Calu3 (cell line): ENCODE data around the gene PPCDC. TPM values are rescaled to one million over a fixed set of nuclear protein-coding genes. Genes with fewer than 3 reads are reported as not detected.

Experiments
- BruUV-seq: library from RNA; stranded (reverse); fragments of 400-500 nt; replicated peaks from 2 replicates; lab custom pipeline; 2021; lab: Mats Ljungman, UMichigan
- CTCF ChIA-PET: fragments of 300-600 bp; sonication (Branson Sonifier 250); formaldehyde crosslinking; loops from one replicate; lab custom pipeline; 2022; ENCODE audit warnings: antibody characterized with exemption; lab: Charles Lee
- DNase-seq: peaks from one replicate; pipeline ENCODE4 v3.0.0; 2022
- H3K27ac Mint-ChIP-seq: one replicate; pipeline ENCODE4 v1.8.0; 2022; ENCODE audit warnings: mixed read lengths; ENCODE audit not compliant: unreplicated experiment
- H3K27me3 Mint-ChIP-seq: one replicate; pipeline ENCODE4 v1.8.0; 2022; ENCODE audit warnings: mixed read lengths; ENCODE audit not compliant: unreplicated experiment
- H3K36me3 Mint-ChIP-seq: one replicate; pipeline ENCODE4 v1.8.0; 2022; ENCODE audit warnings: mild to moderate bottlenecking, moderate library complexity, mixed read lengths; ENCODE audit not compliant: insufficient read depth, unreplicated experiment
- H3K4me1 Mint-ChIP-seq: one replicate; pipeline ENCODE4 v1.8.0; 2022; ENCODE audit warnings: mild to moderate bottlenecking, low read depth, mixed read lengths; ENCODE audit not compliant: unreplicated experiment
- H3K4me3 Mint-ChIP-seq: one replicate; pipeline ENCODE4 v1.8.0; 2022; ENCODE audit warnings: mild to moderate bottlenecking, low read depth, moderate library complexity, mixed read lengths; ENCODE audit not compliant: unreplicated experiment
- H3K9me3 Mint-ChIP-seq: one replicate; pipeline ENCODE4 v1.8.0; 2022; ENCODE audit warnings: low read depth, mixed read lengths; ENCODE audit not compliant: unreplicated experiment
- intact Hi-C: fragments of 100-400 bp; cut with micrococcal nuclease; formaldehyde crosslinking; loops from one replicate; pipeline ENCODE4 v1.10.0; 2022; ENCODE audit not compliant: unreplicated experiment
- total RNA-seq: library from RNA; stranded (reverse); gene quantifications from 2 replicates; pipeline ENCODE4 v1.2.3, GENCODE V29; 2022
- TF ChIP-seq, protein P1 (sequence below): fragments of 200-600 bp; IDR thresholded peaks from one replicate; pipeline ENCODE4 v1.8.0; 2022; ENCODE audit warnings: antibody characterized with exemption; ENCODE audit not compliant: unreplicated experiment

Gene PPCDC
- total RNA-seq, 1 experiment from 2014 or later, result 24.4 TPM

GRCh38 chr15:75065467-75065850 is 42.1 kb downstream of the PPCDC start:
- Mint-ChIP-seq H3K36me3 (peaks cover 19% of the 10 kb centered on the region), H3K4me1 (peaks cover 65% of the 10 kb centered on the region), H3K9me3 (no peaks in the 10 kb centered on the region), H3K27ac (peak overlapping the region; percentile 72), H3K27me3 (no peaks in the 10 kb centered on the region), H3K4me3 (peak overlapping the region; percentile 58)
- CTCF ChIA-PET, result interaction anchor here (0.6 to 3.7 kb wide), 13 partner anchors 12 to 139 kb away, joined by 3 to 38 read pairs (median 4); partner anchors contain the start of gene C15orf39
- DNase-seq, result peak; percentile 66
- TF ChIP-seq, protein P1, sequence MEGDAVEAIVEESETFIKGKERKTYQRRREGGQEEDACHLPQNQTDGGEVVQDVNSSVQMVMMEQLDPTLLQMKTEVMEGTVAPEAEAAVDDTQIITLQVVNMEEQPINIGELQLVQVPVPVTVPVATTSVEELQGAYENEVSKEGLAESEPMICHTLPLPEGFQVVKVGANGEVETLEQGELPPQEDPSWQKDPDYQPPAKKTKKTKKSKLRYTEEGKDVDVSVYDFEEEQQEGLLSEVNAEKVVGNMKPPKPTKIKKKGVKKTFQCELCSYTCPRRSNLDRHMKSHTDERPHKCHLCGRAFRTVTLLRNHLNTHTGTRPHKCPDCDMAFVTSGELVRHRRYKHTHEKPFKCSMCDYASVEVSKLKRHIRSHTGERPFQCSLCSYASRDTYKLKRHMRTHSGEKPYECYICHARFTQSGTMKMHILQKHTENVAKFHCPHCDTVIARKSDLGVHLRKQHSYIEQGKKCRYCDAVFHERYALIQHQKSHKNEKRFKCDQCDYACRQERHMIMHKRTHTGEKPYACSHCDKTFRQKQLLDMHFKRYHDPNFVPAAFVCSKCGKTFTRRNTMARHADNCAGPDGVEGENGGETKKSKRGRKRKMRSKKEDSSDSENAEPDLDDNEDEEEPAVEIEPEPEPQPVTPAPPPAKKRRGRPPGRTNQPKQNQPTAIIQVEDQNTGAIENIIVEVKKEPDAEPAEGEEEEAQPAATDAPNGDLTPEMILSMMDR, result no peak
- intact Hi-C loops, result loop anchor here (5.0 kb wide), 1 partner anchor 37 kb away; no protein-coding TSS in a partner anchor
- no TSS peak for BruUV-seq

- TF ChIP-seq, protein P1, result no peak
- no peaks in the 10 kb centered on the region for H3K27me3 Mint-ChIP-seq
- H3K27ac Mint-ChIP-seq, result peak overlapping the region; percentile 72
- peaks cover 62% of the 10 kb centered on the region for H3K4me1 Mint-ChIP-seq
- intact Hi-C loops, result loop anchor here (5.0 kb wide), 1 partner anchor 36 kb away; no protein-coding TSS in a partner anchor
- peaks cover 19% of the 10 kb centered on the region for H3K36me3 Mint-ChIP-seq
- no peaks in the 10 kb centered on the region for H3K9me3 Mint-ChIP-seq
- CTCF ChIA-PET, result interaction anchor here (0.5 to 3.7 kb wide), 17 partner anchors 8 to 431 kb away, joined by 3 to 38 read pairs (median 4); partner anchors contain the start of gene C15orf39
- peak overlapping the region; percentile 58 for H3K4me3 Mint-ChIP-seq
- BruUV-seq, result no TSS peak
- DNase-seq, result no peak
Observed at GRCh38 chr15:75065851-75066509, 42.6 kb downstream of the PPCDC start.

GRCh38 chr15:75067123-75067830 is 43.9 kb downstream of the PPCDC start:
- Mint-ChIP-seq H3K27me3 (no peaks in the 10 kb centered on the region), H3K36me3 (peaks cover 19% of the 10 kb centered on the region), H3K4me1 (peaks cover 56% of the 10 kb centered on the region), H3K9me3 (no peaks in the 10 kb centered on the region), H3K27ac (peak overlapping the region; percentile 70), H3K4me3 (no peak overlapping the region)
- no TSS peak for BruUV-seq
- TF ChIP-seq, protein P1, result no peak
- CTCF ChIA-PET, result interaction anchor here (0.7 to 3.7 kb wide), 6 partner anchors 9 to 137 kb away, joined by 3 to 38 read pairs (median 6); no protein-coding TSS in a partner anchor
- peak; percentile 49 for DNase-seq
- intact Hi-C loops, result loop anchor here (5.0 kb wide), 1 partner anchor 35 kb away; no protein-coding TSS in a partner anchor

DNA sequence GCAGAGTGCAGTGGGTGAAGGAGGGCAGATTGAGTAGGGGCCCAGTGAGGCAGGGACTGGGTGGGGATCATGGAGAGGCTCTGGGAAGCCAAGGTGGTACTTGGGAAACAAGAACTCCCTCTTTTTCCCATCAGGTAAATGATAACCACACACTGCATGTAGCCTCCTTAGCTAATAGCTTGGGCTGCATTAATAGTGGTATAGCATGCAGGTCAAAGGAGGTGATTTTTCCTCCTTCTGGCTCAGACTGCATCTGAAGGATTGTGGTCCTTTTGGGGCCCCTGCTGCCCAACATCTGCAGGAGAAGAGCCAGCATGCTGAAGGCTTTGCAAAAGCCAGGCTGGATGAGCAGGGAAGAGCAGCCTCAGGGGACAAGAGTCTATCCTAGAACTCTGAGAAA is 45.4 kb downstream of the PPCDC start:
- H3K36me3 Mint-ChIP-seq, result peaks cover 11% of the 10 kb centered on the region
- CTCF ChIA-PET, result interaction anchor here (1.0 kb wide), 1 partner anchor 111 kb away, joined by 3 read pairs; no protein-coding TSS in a partner anchor
- no peaks in the 10 kb centered on the region for H3K27me3 Mint-ChIP-seq
- H3K4me1 Mint-ChIP-seq, result peaks cover 47% of the 10 kb centered on the region
- no peak overlapping the region for H3K4me3 Mint-ChIP-seq
- intact Hi-C loops, result loop anchor here (5.0 kb wide), 1 partner anchor 34 kb away; no protein-coding TSS in a partner anchor
- H3K27ac Mint-ChIP-seq, result peak overlapping the region; percentile 22
- BruUV-seq, result no TSS peak
- DNase-seq, result no peak
- TF ChIP-seq, protein P1, result no peak
- H3K9me3 Mint-ChIP-seq, result no peaks in the 10 kb centered on the region
